HG02623 (cell line): ENCODE measurements around the gene SCT.

Experiments
- ATAC-seq: cut with Tn5 transposase; IDR thresholded peaks from one replicate; pipeline ENCODE4 v1.9.1; 2021; ENCODE audit warnings: moderate library complexity; ENCODE audit not compliant: unreplicated experiment

SCT gene

DNA sequence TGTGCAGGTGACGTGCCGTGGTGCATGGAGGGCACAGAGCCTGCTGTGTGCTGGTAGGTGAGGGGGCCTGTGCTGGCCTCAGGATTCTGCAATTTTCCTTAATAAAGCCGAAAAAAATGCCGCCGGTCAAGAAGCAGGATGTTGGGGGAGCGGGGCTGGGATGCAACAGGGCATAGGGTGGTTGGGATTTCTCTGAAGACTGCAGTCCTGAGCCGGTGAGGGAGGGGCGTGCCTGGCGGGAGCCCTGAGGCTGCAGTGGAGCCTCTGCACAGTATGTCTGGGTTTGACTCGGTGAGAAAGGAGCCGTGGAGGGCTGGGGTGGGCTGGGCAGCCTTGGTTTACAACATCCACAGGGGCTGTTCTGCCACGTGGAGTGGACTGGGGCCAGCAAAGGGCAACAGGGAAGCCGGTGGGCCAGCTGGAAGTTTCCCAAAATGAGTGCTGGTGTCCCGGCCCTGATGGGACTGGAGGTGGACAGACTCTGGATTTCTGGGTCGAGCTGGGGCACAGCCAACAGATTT lies 3.6 kb downstream of the SCT start:
- ATAC-seq: no peak

DNA sequence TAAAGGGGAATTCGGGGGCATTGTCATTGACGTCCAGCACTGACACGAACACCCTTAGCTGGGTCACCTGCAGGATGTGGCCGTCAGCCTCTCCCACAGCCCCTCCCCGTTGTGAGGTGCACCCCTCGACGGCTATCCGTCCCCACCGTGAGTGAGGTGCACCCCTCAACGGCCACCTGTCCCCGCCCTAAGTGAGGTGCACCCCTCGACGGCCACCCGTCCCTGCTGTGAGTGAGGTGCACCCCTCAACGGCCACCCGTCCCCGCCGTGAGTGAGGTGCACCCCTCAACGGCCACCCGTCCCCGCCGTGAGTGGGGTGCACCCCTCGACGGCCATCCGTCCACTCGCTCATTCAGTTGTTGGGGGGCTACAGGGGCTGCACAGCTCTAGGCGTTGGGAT lies 5.1 kb downstream of the SCT start:
- no peak for ATAC-seq

DNA sequence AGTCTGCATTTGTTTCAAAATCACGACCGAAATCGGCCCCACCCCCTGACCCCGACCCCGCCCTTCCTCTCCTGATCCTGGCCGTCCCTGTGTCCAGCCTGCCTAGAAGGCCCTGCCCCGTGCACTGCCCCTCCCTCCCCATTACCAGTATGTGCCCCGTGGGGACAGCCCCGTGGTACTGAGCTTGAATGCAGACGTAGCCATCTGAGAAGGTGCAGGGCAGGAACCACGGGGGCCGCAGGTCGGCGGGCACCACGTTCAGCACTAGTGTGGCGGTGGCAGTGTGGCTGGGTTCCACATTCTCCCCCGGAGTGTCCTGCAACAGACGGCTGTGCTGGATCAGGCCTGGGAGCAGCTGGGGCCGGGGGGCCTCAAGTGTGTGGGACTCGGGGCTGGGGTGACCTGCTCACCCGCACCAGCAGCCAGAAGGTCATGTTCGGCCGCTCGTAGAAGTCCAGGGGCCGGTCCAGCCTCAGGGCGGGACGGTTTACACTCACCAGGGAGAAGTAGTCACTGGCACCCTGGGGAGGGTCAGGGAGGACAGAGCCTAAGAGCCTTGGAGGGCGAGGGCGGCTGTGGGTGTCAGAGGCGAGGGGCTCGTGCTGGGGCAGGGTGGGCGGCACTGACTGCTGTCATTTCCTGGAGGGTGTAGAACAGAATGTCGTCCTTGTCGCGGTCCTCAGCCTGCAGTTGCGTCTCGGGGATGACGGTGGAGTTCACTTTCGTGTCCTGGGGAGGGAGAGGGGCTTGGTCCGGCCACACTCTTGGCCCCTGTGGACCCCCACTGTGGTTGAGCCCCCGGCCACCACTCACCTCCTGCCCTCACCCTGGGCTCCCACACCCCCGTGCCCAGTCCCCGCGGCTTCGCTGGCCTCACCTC lies 5.8 kb downstream of the SCT start:
- ATAC-seq: no peak

GRCh38 chr11:620201-620600 lies 6.8 kb downstream of the SCT start:
- no peak for ATAC-seq

DNA sequence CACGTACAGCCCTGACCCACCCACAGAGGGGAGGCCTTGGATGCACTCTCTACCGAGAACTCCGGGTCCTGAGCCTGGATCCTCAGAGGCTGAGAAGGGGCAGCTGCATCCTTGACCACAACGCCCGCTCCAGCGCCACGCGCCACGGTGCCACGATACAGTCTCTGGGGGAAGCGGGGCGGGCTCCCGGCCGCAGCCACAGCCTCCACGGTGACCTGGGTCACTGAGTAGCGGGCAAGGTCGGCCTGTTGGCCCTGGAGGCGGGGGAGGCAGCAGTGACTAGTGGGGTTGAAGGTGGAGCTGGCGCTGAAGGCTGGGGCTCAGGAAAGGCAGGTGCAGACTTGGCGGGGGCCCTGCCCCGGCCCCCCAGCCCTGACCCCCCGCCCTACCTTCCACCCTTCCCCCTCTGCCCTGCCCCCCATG lies 7.3 kb downstream of the SCT start:
- no peak for ATAC-seq

DNA sequence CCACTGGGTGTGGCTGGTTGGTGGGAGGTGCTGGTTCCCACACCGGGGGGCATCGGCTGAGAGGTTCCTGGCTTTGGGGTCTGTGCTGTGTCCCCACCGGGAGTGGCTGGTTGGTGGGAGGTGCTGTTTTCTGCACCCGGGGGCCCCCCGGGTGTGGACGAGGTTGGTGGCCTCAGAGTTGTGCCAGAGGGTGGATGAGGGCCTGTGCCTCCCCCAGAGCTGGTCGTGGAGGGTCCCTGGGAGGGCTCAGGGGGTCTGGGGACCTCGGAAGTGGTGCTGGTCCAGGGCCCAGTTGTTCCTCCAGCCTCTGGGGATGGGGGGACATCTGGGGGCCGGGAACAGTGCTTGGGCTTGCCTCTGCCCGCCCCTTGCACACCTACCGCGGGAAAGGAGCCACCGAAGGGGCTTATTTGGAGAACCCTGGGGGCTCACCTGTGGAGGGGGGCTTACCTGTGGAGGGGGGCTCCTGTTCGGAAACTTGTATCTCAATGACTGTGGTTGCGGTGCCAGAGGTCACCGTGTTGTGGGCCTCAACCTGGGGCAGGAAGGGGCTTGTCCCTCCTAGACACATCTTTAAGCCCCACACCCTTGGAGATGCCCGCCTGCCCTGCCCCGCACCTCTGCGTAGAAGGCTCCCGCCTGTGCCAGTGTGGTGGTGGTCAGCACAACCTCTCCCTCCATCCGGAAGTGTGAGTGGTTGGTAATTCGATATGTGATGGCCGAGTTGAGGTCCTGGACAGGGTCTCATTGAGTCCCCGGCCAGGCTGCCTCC lies 7.9 kb downstream of the SCT start:
- ATAC-seq: no peak

DNA sequence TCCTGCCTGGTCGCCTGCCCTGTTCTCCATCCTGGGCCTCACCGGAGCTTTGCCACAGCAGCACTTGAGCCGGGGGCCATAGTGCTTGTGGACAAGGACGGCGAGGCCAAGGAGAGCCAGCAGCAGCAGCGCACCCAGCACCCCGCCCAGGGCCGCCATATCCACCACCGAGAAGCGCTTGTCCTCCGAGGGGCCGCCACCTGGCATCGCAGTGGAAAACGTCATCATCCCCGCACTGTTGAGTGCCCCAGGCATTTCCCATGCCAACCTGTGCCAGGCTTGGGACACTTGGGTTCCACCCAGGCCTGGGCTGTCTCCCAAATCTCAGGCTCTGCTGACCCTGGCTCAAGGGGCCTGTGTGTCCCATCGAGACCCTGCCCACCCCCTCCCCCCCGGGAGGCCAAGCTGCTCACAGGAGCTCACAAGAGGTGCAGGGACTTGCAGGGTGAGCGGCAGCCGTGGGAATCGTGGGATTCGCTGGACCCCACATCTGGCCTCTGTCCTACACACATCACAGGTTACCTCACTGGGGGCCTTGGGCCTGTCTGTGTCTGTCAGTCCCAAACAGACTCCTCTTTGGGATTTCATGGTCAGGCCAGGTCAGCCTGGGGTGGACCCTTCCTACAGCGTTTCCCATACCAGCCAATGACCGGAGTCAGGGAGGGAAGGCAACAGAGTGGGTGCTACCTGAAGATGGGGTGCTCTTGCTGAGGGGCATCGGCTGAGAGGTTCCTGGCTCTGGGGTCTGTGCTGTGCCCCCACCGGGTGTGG lies 8.9 kb downstream of the SCT start:
- ATAC-seq: no peak

DNA sequence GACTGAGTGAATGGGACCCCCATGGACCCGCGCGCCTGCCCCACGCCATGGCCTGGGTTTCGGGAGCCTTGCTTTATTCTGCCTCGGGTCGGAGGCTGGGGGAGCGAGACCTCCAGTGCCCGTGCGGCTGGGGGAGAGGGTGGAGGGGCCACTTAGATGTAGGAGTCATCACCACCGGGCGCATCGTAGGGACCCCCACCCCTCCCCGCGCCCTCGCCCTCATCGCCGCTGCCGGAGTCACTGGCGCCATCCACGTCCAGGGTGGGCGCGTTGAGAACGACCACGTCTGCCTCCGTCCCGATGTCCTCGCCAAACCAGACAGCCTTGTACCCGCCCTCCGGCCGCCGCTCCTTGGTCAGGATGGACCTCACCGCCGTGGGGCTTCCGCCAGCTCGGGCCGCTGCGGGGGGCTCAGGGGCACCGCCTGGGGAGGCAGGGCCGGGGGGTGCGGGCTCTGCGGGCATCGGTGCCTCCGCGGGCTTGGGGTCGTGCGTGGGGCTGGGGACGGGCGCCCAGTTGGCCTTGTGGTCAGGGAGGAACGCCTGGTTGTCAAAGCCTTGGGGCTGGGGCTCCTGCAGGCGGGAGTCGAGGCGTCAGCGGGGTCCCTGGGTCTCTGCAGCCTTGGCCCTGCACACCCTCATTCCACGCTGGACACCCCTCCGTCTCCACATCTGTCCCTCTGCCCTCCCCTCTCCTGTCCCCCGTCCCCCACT lies 9.6 kb downstream of the SCT start:
- ATAC-seq: no peak

- no peak for ATAC-seq
Measured at GRCh38 chr11:616320-617198, 10.4 kb downstream of the SCT start.

GRCh38 chr11:615504-616319 lies 11.3 kb downstream of the SCT start, which contains the start of gene IRF7:
Gene IRF7, minus strand, starts transcription at chr11:615950. Its CDS starts 586 bp downstream, at chr11:615364.
- ATAC-seq: peak; percentile 70

DNA sequence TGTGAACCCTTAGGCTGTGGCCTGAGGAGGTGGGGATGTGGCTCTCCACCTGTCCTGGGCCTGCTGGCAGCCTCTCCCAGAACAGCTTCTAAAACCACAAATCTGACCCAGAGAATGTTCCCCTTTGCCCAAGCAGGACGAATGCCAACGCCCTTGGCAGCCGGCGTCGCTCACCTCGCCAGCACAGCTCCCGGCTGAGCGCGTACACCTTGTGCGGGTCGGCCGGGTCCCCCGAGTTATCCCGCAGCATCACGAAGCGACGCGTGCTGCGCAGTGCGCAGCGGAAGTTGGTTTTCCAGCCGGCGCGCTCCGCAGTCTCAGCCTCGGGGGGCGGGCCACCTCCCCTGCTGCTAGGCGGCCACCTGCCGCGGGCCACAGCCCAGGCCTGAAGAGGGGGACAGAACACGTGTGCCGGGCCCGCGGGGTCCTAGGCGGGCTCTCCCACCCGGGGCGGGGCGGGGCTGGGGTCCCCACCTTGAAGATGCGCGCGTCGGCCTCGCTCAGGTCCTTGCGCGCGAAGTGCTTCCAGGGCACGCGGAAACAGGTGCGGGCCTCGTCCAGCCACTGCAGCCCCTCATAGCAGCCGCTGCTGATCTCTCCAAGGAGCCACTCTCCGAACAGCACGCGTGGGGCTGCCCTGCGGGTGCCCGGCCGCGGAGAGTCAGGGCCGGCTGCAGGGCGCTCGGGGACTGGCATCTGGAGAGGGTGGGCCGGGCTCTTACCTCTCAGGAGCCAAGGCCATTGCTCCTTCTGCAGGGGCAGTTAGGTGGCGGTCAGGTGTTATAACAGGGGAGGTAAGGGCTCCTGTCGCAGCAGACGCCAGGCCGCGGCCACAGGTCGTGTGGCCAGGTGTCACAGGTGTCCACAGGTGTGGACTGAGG lies 12.1 kb downstream of the SCT start:
- no peak for ATAC-seq

GRCh38 chr11:614021-614622 lies 12.9 kb downstream of the SCT start:
- ATAC-seq: no peak

GRCh38 chr11:613369-613968 lies 13.5 kb downstream of the SCT start:
- ATAC-seq: no peak

GRCh38 chr11:612961-613300 lies 14.1 kb downstream of the SCT start:
- ATAC-seq: no peak

DNA sequence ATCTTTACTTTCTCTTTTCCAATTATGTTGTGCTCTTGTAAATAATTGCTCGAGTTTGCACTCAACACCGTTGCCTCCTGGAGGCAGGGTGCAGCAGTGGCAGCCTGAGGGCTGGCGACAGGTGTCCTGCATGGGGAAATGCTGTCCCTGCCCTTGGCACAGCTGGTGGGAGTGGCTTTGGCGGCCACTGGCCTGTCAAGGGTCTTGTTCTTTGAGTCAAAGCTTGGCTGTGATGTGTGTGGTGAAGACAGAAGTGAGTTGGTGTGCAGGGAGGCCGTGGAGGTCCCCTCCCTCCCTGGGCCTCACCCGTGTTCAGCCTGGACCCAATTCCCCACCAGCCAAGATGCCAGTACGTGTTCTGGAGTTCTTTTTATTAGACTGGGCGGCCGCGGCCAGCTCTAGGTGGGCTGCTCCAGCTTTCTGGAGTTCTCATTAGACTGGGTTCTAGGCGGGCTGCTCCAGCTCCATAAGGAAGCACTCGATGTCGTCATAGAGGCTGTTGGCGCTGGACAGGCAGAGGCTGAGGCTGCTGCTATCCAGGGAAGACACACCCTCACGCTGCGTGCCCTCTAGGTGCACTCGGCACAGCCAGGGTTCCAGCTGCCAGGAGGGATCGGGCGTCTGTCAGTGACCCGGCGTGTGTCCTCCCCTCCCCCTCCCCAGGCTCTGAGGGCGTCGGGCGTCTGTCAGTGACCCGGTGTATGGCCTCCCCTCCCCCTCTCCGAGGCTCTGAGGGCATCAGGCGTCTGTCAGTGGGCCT lies 14.6 kb downstream of the SCT start:
- no peak for ATAC-seq
